Activated CD4-positive, alpha-beta T cell treated with anti-CD3 and anti-CD28 coated beads, Interleukin-2, amount 50 U/mL, for 48 hours (primary cell): ENCODE results near the gene WASHC3.
A peak's percentile ranks its signal among the peaks of the same experiment; 100 is the strongest.
"Not testable (repeated sequence)": the region's sequence is repeated elsewhere in the genome, so short reads cannot be mapped to it uniquely, and the experiment has no call there.

Source experiments
- DNase-seq, 2 experiments: peaks; one replicate each; pipeline ENCODE4 v3.0.0-alpha.2; 2020

The WASHC3 gene, protein sequence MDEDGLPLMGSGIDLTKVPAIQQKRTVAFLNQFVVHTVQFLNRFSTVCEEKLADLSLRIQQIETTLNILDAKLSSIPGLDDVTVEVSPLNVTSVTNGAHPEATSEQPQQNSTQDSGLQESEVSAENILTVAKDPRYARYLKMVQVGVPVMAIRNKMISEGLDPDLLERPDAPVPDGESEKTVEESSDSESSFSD

GRCh38 chr12:102061560-102062418, at the start of gene WASHC3:
Gene WASHC3, minus strand, starts transcription at chr12:102061991. Its CDS starts 29 bp downstream, at chr12:102061962.
- DNase-seq = peak; percentile 94 to 97

DNA sequence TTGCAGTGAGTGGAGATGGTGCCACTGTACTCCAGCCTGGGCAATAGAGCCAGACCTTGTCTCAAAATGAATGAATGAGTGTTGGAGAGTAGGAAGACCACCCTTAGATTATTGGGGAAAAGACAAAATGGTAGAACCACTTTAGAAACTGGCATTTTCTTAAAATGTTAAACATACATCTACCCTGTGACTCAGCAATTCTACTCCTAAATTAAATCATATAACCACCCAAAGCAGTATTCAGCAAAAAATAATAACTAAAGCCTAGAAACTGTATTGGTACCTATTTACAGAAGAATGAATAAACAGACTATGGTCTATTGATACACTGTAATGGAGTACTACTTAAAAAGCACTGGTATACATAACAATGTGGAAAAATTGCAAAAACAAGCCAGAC, 49.0 kb upstream of the WASHC3 start:
- no peak for DNase-seq

DNA sequence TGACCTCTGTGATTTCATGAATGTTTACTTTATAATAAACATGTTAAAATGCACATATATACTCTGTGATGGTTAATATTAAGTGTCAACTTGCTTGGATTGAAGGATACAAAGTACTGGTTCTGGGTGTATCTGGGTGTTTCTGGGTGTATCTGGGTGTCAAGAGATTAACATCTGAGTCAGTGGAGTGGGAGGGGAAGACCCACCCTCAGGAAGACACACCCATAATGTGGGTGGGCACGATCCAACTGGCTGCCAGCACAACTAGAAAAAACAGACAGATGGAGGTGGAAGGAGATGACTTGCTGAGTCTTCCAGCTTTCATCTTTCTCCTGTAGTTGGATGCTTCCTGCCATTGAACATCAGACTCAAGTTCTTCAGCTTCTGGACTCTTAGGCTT, 46.2 kb upstream of the WASHC3 start:
- DNase-seq = no peak

DNA sequence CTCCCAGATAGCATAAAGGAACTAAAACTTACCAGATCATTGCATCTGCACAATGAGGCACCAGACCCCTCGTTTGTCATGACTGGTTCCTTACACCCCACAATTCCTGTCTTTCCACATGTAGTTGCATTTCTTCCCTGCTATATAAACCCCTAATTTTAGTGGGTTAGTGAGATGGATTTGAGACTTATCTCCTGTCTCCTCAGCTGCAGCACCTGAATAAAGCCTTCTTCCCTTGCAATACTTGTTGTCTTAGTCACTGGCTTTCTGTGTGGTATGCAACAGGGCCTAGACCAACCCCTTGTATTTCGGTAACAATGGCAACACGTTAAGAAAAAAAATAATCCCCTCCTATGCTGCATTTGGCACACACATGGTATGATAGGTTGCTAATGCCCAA, 45.1 kb upstream of the WASHC3 start:
- no peak for DNase-seq

- no peak for DNase-seq
Observed at GRCh38 chr12:102096855-102097254, 35.1 kb upstream of the WASHC3 start.

DNA sequence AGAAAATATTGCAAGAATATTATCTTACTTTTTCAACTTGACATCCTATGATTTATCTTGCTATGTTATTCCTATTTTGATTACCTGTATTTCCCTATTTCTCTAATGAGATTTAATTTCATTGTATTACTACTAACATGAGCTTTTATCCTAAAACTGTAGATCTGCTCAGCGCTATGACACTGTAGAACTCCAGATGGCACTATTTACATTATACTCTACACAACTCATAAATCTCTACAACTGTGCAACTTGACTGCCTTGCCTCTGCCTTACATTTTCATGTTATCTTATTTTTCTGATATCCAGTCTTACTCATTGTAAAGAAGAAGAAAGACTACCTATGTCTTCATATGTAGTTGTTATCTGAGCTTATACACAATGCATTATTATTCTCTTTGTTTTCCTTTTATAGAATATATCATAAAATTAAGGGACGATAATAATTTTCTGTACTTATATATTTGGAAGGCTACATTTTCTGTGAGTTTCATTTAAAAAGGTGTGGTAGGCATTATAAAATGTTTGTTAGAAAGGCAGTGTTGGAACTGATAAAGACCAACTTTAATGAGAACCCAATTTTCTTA, 34.0 kb upstream of the WASHC3 start:
- DNase-seq = no peak

DNA sequence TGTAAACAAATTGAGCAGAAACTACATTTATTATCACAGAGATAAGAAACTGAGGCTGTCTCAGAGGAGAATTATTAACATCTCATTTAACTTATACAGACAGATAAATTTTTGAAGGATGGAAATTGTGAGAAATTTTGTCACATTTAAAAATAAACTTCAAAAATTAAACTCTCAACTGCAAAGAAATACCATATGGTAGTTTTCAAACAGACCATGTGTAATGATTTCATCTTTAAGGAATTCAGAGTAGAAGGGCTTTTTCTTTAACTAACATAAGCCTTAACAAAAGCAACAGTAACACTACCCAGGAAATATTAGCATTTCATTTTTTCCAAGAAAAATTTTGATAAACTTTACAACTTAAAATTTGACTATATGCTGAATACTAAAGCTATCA, 31.5 kb upstream of the WASHC3 start:
- DNase-seq = no peak

DNA sequence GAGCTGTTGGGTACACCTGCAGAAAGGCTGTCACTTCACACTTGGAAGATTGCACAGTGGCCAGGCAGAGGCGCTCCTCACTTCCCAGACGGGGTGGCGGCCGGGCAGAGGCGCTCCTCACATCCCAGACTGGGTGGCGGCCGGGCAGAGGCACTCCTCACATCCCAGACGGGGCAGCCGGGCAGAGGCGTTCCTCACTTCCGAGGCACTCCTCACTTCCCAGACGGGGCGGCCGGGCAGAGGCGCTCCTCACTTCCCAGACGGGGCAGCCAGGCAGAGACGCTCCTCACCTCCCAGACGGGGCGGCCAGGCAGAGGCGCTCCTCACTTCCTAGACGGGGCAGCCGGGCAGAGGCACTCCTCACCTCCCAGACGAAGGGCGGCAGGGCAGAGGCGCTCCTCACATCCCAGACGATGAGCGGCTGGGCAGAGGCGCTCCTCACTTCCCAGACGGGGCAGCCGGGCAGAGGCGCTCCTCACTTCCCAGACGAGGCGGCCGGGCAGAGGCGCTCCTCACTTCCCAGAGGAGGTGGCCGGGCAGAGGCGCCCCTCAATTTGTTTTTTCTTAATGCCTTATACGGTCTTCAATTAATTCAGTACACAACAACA, 27.5 kb upstream of the WASHC3 start:
- not testable (repeated sequence) for DNase-seq

GRCh38 chr12:102080842-102081241, 19.1 kb upstream of the WASHC3 start:
- no peak for DNase-seq

DNA sequence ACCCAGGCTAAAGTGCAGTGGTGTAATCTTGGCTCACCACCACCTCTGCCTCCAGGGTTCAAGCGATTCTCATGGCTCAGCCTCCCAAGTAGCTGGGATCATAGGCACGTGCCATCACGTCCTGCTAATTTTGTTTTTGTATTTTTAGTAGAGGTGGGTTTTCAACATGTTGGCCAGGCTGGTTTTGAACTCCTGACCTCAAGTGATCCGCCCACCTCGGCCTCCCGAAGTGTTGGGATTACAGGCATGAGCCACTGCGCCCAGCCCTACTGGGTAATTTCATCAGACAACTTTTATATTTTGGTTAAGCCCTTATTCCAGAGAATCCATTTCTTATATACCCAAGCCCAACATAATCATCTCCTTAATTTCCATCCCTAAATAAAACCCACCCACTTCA, 10.3 kb upstream of the WASHC3 start:
- not testable (repeated sequence) for DNase-seq

GRCh38 chr12:102069707-102070106, 7.9 kb upstream of the WASHC3 start:
- DNase-seq = no peak

- no peak for DNase-seq
Observed at GRCh38 chr12:102067574-102068258, 5.9 kb upstream of the WASHC3 start.

- DNase-seq = no peak
Observed at GRCh38 chr12:102064476-102064875, 2.7 kb upstream of the WASHC3 start.

GRCh38 chr12:102063069-102063468, 1.3 kb upstream of the WASHC3 start:
- no peak for DNase-seq

- no peak for DNase-seq
Observed at GRCh38 chr12:102062419-102062806, 622 bp upstream of the WASHC3 start.

DNA sequence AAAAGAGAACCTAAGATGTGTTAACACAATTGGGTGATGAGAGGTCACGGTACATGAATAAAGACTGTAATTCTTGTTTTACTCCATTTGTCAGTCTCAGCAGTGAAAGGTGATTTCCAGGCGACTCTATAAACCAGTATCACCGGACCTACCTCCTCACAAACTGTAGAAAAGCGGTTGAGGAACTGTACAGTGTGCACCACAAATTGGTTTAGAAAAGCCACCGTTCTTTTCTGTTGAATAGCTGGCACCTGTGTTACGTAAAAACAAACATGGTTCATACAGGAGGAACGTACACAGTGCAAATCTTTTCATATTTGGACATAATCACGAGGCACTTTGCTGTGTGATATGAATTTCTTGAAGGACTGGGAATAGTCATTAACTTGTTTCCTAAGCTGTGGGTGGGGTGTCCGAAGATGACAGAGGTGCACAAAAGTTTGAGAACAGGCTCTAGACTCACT, 663 bp downstream of the WASHC3 start:
- DNase-seq = peak in 1 of 2 experiments; percentile 13

DNA sequence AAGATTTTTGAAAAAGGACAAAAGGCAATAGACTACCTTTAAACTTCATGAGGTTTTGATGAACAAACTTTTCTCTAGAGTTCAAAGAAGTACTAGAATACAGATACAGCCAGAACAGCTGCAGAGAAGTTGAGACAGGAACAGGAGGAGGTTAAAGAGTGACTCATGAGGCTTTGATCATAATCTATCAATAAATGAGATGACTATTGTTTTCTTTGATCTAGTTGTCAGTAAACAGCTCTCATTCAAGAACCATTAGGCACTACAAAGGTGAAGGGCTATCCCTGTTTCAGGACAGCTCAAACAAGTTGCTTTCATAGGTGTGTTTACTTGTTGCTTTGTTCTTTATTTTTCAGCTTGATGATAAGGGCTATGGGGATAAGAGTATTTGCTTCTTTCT, 2.4 kb downstream of the WASHC3 start:
- DNase-seq = no peak

DNA sequence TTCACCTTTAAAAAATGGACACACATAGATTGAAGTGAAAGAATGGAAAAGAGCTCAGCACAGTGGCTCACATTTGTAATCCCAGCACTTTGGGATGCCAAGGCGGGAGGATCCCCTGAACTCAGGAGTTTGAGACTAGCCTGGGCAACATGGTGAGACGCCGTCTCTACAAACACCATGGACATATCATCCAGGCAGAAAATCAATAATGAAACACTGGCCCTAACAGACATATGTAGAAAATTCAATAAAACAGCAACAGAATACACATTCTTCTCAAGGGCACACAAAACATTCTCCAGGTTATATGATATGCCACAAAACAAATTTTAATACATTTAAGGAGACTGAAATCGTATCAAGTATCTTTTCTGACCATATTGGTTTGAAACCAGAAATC, 7.4 kb downstream of the WASHC3 start:
- no peak for DNase-seq

DNA sequence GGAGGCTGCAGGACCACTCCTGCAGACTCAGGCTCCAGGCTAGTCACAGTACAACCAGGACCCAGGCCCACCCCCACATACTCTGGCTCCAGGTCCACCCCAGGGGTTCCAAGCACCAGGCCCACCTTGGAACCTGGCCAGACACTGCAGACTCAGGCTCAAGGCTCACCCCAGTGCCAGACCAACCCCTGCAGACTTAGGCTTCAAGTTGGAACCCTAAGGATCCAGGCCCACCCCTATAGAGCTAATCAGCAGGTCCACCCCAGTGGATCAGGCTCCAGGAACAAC, 8.8 kb downstream of the WASHC3 start:
- DNase-seq = no peak

GRCh38 chr12:102052192-102053061, 9.4 kb downstream of the WASHC3 start:
- no peak for DNase-seq

GRCh38 chr12:102051431-102051965, 10.3 kb downstream of the WASHC3 start:
- no peak for DNase-seq
